HT1080 (cell line): ENCODE data around the gene MRTFA. TPM values are rescaled to one million over a fixed set of nuclear protein-coding genes. Genes with fewer than 3 reads are reported as not detected.
A peak's percentile ranks its signal among the peaks of the same experiment; 100 is the strongest.
"Not testable (repeated sequence)": the region's sequence is repeated elsewhere in the genome, so short reads cannot be mapped to it uniquely, and the experiment has no call there.

Experiments used
- DNase-seq: peaks from one replicate; pipeline ENCODE4 v3.0.0-alpha.2; 2015; ENCODE audit warnings: low read depth
- total RNA-seq: library from RNA; depleted of rRNA; stranded (reverse); fragments of >200 nt; shearing (Covaris generic); gene quantifications from 2 replicates; pipeline ENCODE4 v1.2.3, GENCODE V29; 2014

MRTFA gene
- total RNA-seq, 1 experiment from 2014 or later, result 23.9 TPM

DNA sequence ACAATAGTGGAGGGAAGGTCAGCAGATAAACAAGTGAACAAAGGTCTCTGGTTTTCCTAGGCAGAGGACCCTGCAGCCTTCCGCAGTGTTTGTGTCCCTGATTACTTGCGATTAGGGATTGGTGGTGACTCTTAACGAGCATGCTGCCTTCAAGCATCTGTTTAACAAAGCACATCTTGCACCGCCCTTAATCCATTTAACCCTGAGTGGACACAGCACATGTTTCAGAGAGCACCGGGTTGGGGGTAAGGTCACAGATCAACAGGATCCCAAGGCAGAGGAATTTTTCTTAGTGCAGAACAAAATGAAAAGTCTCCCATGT is 136.1 kb downstream of the MRTFA start:
- not testable (repeated sequence) for DNase-seq

DNA sequence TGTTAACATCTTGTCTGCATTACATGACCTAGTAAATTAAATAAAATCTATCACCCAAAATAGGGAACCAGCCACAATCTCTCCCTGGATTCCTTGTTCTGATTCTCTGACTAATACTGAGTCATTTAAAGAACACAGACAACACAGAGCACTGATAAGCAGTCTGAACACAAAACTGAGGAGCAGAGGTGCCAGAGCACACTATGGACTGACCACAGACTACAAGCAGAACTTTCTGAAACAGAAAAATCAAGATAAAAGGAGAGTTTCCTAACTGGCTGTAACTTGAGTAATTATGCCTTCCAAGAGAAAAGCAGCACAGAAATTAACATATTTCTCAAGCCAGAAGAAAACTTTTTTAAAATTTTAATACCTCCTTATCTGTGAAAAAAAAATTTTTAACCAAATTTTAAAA is 137.3 kb downstream of the MRTFA start:
- DNase-seq, result peak; percentile 97

DNA sequence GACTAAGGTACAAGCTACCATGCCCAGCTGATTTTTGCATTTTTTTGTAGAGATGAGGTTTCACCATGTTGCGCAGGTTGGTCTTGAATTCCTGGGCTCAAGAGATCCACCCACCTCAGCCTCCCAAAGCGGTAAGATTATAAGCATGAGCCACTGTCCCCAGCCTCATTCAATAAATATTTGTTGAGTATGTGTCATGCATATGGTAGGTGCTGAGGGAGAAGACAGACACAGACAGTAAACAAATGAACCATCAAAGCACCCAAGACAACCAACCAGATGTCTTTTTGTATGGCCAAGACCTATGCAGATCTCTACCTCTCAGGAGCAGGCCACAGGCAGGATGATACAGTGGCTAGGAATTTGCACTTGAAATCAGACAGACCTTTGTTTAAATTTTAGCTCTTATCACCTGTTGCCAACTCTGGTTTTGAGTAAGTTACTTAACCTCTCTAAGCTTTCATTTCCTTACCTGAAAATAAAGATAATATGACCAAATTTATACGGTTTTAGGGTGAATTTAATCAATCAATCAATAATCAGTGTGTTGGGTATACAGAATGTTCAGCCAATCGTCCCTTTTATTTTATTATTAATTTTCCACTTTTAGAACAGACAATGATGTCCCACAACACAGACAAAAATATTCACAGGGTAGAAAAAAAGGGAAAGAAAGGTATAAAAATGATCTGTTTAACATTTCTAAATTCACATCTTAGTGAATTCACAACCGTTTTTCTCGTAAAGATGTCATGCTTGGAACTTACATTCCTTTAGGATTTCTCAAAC is 137.9 kb downstream of the MRTFA start:
- peak; percentile 99 for DNase-seq

DNA sequence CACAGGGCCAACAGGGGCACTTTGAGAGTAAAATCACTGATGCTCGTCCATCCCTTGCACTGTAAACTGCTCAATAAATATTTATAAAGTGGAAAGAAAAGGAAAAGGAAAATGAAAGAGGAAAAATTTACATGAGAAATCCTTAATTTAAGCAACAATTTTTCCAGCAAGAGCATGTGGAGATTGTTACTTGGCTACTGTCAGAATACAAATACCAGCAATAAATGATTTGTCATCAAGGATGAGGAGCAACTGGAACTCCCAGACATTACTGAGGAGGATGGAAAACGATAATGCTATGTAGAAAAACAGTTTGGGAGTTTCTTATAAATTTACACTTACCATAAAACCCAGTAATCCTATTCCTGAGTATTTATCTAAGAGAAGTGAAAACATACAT is 143.1 kb downstream of the MRTFA start:
- DNase-seq, result no peak

DNA sequence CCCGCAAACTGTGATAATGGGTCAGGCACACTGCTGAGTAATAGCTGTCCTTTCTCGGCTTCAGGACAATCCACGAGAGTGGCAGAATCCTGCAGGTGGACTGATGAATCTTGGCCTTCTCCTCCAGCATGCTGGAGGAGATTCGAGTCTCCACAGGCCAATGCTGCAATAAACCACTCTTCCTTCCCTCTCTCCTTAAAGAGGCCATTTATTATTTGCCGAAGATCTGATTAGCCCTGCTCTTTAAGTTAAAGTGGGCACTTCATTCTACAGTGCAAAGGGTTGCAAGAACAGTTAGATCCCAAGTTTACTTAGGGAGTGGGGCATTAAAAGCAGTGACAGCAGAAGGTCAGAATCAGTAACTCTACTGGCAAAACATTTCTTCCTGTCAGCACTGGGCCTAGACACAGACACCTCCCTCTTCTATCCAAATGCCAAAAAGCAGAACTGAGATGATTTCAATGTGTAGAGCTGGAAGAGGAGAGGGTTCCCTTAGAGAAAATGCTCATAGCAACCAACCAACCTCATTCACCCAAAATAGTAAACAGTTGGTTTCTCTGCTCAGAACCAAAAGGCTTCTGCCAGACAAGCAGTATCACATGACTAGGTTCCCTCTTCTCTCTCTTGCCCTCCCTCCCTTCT is 144.4 kb downstream of the MRTFA start:
- DNase-seq, result no peak

DNA sequence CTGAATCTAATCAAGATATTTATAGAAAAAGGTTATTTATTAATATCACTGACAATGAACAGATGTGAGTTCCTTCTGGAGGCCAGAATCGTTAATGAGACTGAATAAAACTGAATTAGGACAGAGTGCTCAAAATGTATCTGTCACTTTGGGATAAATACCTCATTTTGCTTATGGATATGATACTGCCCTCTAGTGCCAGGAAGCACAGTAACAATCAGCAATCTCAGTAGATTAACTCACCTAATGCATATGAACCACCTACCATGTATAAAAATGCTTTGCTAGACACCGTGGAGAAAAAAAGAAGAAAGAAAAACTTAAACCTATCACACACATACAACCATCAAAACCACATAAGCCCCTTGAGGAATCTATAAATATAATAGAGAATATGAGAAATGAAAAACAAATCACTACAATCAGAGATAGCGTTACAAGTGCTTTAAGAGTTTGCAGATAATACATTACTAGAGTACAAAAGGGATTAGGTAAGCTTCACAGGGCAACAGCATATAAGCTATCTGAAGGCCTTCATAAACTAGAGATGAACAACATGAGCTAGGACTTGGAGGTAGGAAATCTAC is 148.8 kb downstream of the MRTFA start:
- no peak for DNase-seq

DNA sequence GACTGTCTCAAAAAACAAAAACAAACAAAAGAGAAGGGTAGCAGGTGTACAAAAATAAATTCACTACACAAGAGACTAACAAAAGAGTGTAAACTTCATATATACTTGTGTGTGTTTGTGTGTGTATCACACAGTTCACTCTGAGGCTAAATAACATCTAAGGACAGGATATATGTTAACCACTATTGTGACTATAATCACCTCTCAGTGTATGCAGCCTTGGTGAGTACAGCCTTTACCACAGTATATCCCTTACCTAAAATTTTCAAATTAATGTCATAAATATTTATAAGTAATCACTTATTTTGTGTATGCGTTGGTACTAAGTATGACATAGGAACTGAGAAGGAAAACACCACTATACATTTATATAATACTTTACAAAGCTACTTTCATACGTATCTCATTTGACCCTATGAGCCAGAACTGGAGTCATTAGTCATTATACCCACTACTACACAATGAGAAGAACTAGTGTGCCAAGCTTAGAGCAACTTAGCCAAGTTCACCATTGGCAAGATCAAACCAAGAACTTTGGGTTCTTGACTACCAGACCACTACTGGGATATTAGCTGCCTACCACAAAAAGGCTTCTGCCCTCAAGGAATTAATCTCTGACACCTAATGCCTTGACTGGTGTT is 149.4 kb downstream of the MRTFA start:
- DNase-seq, result no peak

DNA sequence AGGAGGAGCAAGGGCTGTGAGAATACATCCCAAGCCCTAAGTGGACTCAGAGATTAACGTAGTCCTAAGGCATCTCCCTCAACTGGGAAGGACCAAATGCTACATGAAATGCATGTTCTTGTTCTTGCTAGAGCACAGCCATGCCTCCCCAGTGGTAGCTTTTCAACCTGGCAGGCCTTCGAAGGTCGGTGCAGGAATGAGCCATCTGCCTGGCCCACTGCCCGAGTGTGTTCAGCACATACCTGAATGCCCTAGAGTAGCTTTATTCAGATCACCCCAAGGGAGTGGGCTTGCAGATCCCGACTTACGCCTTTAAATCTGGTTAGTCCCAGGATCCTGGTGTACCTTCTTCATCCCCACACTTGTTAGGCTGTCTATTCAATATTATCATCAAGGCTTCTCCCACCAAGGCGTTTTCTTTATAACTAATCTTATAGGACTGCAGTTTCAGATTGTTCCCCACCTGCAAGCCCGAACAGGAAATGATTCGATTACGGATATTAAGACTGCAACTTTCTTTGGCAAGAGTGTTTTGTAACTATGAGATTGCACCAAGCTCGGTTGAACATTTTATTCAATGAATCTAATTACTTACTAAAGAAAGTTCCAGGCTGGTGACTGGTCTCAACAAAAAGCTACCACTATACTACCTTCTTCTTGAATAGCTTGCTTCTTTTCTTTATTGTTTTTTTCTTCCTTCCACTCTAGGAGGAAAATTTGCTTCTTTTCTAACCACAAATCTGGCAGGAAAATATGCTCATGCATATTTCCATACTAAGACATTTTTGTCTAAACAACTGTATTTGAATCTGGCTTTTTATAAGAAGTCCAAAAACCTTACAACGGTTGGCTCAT is 150.5 kb downstream of the MRTFA start:
- no peak for DNase-seq

DNA sequence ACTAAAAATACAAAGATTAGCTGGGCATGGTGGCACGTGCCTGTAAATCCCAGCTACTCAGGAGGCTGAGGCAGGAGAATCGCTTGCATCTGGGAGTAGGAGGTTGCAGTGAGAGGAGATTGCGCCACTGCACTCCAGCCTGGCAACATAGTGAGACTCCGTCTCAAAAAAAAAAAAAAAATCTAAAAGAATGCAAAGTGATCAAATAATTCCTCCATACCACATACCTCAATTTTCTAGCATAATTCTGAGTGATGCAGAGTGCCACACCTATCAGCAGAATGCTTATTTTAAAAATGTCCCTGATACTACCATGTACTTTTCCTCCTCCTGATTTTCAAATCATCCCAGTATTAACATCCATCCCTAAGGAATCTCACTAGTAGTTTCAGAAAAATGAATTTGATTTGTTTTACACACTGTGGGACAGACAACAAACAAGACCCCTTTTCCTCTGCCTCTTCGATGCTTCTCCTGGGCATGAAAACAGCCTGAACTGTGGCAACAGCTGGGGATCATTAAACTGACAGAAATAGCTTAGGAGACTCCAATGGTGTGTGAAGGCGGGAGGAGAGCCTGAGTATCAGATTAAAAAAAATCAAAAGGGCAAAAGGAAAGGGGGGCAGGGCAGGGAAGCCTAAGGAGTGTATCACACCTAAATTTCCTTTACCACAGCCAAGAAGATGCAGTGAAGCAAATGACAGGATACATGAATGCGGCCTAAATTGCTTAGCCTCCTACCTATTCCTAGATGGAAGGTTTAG is 151.4 kb downstream of the MRTFA start:
- DNase-seq, result no peak

DNA sequence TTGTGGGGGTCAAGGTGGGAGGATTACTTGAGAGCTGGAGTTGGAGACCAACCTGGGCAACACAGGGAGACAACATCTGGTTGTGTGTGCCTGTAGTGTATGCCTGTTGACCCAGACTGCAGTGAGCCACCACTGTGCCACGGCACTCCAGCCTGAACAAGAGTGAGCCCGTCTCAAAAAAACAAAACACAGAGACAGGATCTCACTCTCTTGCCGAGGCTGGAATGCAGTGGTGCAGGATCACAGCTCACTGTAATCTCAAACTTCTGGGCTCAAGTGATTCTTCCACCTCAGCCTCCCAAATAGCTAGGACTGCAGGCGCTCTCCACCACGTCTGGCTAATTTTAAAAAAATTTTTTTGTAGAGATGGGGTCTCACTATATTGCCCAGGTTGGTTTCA is 153.6 kb downstream of the MRTFA start:
- no peak for DNase-seq

DNA sequence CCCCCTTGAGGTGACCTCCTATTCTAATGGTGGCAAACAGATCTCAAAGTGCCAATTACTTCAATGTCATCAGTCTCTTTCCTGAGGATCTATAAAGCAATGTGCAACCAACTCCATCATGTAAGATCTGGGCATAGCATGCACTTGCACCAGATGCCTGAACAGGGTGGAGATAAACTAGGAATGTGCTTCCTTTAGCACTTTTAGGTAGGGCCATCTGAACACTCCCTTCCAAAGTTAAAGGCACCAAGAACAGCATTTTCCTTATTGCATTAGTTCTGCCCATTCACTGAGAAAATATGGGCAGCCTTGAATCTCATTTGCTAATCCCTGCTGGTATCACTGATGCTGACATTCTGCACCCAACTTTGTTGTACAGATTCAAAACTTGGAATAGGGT is 154.1 kb downstream of the MRTFA start:
- DNase-seq, result no peak

DNA sequence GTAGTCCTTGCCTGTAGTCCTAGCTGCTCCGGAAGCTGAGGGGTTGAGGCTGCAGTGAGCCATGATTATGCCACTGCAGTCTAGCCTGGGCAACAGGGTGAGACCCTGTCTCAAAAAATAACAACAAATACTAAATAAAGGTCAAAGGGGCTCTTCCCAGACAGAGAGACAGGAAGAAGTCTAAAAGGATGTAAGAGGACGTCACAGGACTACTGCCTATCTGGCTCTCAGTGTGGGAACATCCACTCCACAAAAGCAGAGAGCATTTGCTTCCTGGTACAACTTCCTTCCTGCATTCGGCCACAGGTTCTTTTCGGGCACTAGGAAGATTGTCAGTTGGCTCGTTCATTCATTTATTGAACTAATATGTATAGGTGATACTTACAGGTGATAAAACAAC is 155.5 kb downstream of the MRTFA start:
- no peak for DNase-seq

DNA sequence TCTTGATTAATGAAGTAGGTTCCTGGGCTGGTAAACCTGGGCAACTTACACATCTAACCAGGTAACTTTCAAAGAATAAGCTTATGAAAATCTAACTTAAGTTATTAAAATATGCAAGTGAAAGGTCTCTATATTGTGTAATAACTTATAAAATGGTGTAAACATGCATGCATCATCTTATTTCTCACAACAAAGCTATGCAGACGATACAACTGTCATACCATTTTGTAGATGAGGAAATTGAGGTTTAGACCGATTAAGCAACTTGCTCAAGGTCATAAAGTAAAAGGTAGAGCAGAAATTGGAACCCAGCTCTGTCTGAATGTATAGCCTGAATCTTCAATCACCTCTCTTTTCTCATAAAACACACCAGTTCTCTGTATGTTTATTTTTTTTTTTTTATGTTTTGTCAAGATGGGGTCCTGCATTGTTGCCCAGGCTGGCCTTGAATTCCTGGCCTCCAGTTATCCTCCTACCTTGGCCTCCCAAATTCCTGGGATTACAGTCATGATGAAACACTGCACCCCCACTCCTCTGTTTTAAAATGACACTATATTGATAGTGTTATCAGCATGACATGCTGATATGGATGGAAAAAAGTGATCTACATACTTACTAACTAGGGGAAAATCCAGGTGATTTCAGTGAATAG is 156.5 kb downstream of the MRTFA start:
- no peak for DNase-seq

DNA sequence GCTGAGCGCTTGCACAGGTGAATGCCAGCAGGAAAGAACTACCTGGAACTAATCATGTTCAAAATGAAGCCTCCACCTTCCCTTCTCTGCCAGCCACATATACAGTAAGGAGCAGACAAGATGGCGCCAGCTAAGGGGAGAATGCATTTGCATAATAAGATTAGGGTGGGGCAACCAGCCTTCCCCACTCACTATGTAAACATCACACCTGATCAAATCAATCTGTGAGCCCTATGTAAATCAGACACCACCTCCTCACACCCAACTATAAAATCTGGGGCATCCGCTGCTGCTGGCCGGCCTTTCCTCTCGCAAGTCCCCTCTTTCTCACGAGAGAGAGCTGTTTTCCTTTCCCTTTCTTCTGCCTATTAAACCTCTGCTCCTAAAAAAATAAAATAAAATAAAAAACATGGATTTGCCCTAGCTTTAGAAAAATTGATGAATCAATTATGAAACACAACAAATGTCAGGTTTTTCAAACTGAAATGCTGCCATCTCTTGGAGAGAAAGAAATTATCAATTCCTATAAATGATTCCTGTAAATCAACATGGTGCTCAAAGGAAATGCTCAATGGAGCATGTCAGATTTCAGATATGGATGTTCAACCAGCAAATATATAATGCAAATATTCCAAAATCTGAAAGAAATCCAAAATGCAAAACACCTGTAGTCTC is 157.3 kb downstream of the MRTFA start:
- DNase-seq, result no peak

DNA sequence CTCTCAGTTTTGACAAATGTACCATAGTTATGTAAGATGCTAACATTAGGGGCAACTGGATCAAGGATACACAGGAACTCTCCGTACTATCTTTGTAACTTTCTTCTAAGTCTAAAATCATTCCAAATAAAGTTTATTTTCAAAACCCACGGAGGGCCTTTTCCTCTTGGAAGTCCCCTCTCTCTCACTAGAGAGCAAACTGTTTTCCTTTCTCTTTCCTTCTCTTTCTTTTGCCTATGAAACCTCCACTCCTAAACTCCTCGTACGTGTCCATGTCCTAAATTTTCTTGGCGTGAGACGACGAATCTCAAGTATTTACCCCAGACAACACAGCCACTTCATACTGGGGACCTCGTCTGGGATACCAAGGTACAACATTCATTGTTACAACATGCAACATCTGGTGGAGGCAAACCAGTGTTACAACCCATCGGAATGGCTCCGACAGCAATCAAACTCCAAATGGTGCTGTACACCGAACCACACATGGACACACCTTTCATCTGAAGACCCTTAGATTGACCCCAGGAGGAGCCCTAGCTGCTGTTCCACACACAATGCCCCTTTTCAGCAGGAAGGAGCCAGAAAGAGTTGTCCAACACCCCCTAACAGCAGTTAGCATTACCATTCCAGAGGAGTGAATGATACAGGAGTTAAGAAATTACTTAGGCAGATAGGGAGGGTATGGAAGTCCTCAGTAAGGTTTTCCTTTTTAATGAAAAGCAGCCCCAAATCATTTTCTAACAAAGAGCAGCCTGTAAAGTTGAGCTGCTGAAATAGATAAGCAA is 158.0 kb downstream of the MRTFA start:
- DNase-seq, result no peak

DNA sequence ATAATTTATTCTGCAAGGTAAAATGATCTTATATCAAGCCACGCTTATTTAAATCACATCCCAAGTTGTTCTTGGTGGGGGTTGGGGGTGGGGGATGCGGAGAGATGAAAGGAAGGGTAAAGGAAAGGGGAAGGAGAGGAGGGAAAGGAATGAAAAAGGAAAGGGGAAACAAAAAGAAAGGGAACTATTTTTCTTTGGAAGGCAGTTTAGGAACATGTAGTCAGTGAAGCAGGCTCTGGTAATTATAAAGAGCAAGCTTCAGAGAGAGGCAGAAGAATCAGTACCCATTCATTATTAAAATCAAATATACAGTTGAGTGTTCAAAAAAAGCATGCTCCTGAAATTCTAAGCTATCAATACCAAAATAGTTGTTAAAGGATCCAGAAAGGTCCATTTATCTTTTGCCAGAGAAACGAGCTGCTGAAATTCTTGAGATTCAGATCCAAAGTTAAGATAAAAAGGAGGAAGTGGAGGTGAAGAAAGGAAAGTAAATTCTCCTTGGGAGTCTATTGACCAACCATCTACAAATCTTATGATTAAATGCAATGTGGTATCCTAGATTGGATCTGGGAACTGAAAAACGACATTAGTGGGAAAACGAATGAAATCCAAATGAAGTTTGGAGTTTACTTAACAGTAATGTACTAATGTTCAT is 158.7 kb downstream of the MRTFA start:
- no peak for DNase-seq

DNA sequence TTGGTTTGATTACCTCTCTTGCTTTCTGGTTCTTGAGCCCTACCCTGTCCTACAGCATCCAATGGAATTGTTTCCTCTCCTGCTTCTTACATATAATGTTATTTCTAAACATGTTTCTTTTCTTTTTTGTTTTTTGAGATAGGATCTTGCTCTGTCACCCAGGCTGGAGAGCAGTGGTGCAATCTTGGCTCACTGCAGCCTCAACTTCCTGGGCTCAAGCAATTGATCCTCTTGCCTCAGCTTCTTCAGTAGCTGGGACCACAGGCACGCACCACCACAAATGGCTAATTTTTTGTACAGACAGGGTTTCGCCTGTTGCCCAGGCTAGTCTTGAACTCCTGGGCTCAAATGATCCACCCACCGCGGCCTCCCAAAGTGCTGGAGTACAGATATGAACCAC is 160.2 kb downstream of the MRTFA start:
- no peak for DNase-seq

DNA sequence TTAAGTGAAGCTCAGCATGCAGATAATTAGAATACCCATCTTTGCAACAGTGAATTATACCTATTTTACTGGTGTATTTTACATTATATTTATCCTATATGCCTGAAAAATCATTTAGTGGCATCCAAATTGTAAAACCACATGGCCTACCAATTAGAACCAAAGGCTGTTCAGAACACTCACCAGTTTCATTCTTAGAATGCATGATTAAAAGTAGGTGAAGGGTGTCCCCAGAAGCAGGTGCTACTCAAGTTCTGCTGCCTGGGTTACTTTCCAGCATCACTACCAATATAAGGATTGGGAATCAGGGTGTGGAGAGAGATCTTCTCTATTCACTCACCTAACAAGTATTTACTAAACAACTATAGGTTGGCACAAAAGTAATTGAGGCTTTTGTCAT is 162.8 kb downstream of the MRTFA start:
- DNase-seq, result no peak
